H1 (cell line): Measurements from ENCODE around the gene SEMA3G. TPM values are rescaled to one million over a fixed set of nuclear protein-coding genes. Genes with fewer than 3 reads are reported as not detected.

ENCODE experiments used
- E2F6 ChIP-seq: IDR thresholded peaks from 2 replicates; pipeline ENCODE4 v1.6.1; 2012; ENCODE audit warnings: inconsistent platforms
- JUND ChIP-seq: IDR thresholded peaks from 2 replicates; pipeline ENCODE4 v1.6.1; 2011; ENCODE audit warnings: mild to moderate bottlenecking, improper control_type of control experiment, low read length
- PHF8 ChIP-seq: fragments of 200-600 bp; sonication (generic); conservative IDR thresholded peaks from 2 replicates; pipeline ENCODE4 v1.7.1; 2012; ENCODE audit warnings: low read depth, mild to moderate bottlenecking, inconsistent platforms, low read length, moderate library complexity
- polyA plus RNA-seq, 7 experiments: library from polyadenylated mRNA; depleted of rRNA in 3 of 7; stranded (reverse) in 5 of 7; unstranded in 2 of 7; fragments of >200 nt in 5 of 7; fragments of 200-250 nt in 2 of 7; gene quantifications; 1 replicate in 5 of 7; 2 replicates in 1 of 7; 4 replicates in 1 of 7; pipeline versions ENCODE4 v1.2.1 to v1.2.3, GENCODE V29; 2011 to 2013; ENCODE audit warnings: missing spikeins in 2 of 7, mixed read lengths in 2 of 7
- total RNA-seq: library from RNA; stranded (reverse); fragmentation: NEBNext Ultra II Directional; extraction: Animal tissue kit (Norgen Biotek cat#: 25700); gene quantifications from 2 replicates; pipeline ENCODE4 v1.2.1, GENCODE V29; 2021
- TF ChIP-seq, protein P1 (sequence below): fragments of 300-600 bp; sonication (generic); IDR thresholded peaks from 2 replicates; pipeline ENCODE4 v1.7.1; 2012; ENCODE audit warnings: low read length, moderate library complexity, mild to moderate bottlenecking, inconsistent platforms; ENCODE audit not compliant: insufficient replicate concordance

SEMA3G gene
- total and polyA plus RNA-seq, 2 of the 8 experiments (the other 6 are each of a cell fraction or from before 2014, with no cell fraction given) = 0.95 to 1.5 TPM

DNA sequence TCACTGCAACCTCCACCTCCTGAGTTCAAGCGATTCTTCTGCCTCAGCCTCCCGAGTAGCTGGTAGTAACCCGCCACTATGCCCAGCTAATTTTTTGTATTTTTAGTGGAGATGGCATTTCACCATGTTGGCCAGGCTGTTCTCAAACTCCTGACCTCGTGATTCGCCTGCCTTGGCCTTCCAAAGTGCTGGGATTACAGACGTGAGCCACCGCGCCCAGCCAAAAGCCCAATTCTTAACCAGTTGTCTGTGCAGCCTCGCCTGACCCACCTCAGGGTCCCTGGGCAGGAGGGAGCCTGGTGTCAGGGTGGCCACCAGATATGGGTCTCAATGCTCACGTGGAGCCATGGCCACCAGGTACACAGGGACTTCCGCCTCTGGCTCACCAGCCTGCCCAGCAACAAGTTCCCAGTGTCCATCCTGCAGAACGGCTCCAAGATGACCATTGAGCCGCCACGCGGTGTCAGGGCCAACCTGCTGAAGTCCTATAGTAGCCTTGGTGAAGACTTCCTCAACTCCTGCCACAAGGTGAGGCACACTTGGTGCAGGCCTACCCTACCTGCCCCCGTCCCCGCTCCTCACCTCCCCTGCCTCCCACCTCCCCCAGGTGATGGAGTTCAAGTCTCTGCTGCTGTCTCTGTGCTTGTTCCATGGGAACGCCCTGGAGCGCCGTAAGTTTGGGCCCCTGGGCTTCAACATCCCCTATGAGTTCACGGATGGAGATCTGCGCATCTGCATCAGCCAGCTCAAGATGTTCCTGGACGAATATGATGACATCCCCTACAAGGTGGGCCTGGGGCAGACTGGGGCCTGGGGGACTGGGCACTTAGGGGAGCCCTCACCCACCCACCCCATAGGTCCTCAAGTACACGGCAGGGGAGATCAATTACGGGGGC, 48.6 kb downstream of the SEMA3G start (continued):
- TF ChIP-seq, protein P1, sequence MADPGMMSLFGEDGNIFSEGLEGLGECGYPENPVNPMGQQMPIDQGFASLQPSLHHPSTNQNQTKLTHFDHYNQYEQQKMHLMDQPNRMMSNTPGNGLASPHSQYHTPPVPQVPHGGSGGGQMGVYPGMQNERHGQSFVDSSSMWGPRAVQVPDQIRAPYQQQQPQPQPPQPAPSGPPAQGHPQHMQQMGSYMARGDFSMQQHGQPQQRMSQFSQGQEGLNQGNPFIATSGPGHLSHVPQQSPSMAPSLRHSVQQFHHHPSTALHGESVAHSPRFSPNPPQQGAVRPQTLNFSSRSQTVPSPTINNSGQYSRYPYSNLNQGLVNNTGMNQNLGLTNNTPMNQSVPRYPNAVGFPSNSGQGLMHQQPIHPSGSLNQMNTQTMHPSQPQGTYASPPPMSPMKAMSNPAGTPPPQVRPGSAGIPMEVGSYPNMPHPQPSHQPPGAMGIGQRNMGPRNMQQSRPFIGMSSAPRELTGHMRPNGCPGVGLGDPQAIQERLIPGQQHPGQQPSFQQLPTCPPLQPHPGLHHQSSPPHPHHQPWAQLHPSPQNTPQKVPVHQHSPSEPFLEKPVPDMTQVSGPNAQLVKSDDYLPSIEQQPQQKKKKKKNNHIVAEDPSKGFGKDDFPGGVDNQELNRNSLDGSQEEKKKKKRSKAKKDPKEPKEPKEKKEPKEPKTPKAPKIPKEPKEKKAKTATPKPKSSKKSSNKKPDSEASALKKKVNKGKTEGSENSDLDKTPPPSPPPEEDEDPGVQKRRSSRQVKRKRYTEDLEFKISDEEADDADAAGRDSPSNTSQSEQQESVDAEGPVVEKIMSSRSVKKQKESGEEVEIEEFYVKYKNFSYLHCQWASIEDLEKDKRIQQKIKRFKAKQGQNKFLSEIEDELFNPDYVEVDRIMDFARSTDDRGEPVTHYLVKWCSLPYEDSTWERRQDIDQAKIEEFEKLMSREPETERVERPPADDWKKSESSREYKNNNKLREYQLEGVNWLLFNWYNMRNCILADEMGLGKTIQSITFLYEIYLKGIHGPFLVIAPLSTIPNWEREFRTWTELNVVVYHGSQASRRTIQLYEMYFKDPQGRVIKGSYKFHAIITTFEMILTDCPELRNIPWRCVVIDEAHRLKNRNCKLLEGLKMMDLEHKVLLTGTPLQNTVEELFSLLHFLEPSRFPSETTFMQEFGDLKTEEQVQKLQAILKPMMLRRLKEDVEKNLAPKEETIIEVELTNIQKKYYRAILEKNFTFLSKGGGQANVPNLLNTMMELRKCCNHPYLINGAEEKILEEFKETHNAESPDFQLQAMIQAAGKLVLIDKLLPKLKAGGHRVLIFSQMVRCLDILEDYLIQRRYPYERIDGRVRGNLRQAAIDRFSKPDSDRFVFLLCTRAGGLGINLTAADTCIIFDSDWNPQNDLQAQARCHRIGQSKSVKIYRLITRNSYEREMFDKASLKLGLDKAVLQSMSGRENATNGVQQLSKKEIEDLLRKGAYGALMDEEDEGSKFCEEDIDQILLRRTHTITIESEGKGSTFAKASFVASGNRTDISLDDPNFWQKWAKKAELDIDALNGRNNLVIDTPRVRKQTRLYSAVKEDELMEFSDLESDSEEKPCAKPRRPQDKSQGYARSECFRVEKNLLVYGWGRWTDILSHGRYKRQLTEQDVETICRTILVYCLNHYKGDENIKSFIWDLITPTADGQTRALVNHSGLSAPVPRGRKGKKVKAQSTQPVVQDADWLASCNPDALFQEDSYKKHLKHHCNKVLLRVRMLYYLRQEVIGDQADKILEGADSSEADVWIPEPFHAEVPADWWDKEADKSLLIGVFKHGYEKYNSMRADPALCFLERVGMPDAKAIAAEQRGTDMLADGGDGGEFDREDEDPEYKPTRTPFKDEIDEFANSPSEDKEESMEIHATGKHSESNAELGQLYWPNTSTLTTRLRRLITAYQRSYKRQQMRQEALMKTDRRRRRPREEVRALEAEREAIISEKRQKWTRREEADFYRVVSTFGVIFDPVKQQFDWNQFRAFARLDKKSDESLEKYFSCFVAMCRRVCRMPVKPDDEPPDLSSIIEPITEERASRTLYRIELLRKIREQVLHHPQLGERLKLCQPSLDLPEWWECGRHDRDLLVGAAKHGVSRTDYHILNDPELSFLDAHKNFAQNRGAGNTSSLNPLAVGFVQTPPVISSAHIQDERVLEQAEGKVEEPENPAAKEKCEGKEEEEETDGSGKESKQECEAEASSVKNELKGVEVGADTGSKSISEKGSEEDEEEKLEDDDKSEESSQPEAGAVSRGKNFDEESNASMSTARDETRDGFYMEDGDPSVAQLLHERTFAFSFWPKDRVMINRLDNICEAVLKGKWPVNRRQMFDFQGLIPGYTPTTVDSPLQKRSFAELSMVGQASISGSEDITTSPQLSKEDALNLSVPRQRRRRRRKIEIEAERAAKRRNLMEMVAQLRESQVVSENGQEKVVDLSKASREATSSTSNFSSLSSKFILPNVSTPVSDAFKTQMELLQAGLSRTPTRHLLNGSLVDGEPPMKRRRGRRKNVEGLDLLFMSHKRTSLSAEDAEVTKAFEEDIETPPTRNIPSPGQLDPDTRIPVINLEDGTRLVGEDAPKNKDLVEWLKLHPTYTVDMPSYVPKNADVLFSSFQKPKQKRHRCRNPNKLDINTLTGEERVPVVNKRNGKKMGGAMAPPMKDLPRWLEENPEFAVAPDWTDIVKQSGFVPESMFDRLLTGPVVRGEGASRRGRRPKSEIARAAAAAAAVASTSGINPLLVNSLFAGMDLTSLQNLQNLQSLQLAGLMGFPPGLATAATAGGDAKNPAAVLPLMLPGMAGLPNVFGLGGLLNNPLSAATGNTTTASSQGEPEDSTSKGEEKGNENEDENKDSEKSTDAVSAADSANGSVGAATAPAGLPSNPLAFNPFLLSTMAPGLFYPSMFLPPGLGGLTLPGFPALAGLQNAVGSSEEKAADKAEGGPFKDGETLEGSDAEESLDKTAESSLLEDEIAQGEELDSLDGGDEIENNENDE = no peak
- TF ChIP-seq JUND (no peak), PHF8 (no peak), E2F6 (no peak)
